MM.1S (cell line): ENCODE data around the gene TRPV2.

Source experiments
- DNase-seq: peaks from one replicate; pipeline ENCODE4 v3.0.0-alpha.2; 2015
- H2AFZ ChIP-seq: fragments of 300-600 bp; sonication (generic); 2 replicates; pipeline ENCODE4 v1.6.0; 2016; ENCODE audit warnings: antibody characterized with exemption, low read length
- H3F3A ChIP-seq: fragments of 300-600 bp; sonication (generic); 2 replicates; pipeline ENCODE4 v1.6.1; 2016; ENCODE audit warnings: mild to moderate bottlenecking, antibody characterized with exemption, low read length, moderate library complexity, mixed read lengths; ENCODE audit not compliant: insufficient read depth
- H3K27ac ChIP-seq: fragments of 300-600 bp; sonication (generic); 2 replicates; pipeline ENCODE4 v1.5.1; 2016; ENCODE audit warnings: mild to moderate bottlenecking, low read length
- H3K27me3 ChIP-seq: fragments of 300-600 bp; sonication (generic); replicated peaks from 2 replicates; pipeline ENCODE4 v1.6.0; 2016; ENCODE audit warnings: low read length; ENCODE audit not compliant: insufficient read depth
- H3K36me3 ChIP-seq: fragments of 300-600 bp; sonication (generic); replicated peaks from 2 replicates; pipeline ENCODE4 v1.6.1; 2016; ENCODE audit warnings: mild to moderate bottlenecking, low read length, mixed read lengths; ENCODE audit not compliant: insufficient read depth
- H3K4me1 ChIP-seq: fragments of 300-600 bp; sonication (generic); 2 replicates; pipeline ENCODE4 v1.6.1; 2016; ENCODE audit warnings: low read length, mixed read lengths
- H3K4me2 ChIP-seq: fragments of 300-600 bp; sonication (generic); 2 replicates; pipeline ENCODE4 v1.6.0; 2016; ENCODE audit warnings: low read depth, low read length
- H3K4me3 ChIP-seq: fragments of 300-600 bp; sonication (generic); 2 replicates; pipeline ENCODE4 v1.5.1; 2016; ENCODE audit warnings: low read length, mixed read lengths
- H3K79me2 ChIP-seq: fragments of 300-600 bp; sonication (generic); 2 replicates; pipeline ENCODE4 v1.6.1; 2016; ENCODE audit warnings: mixed run types, low read length, mixed read lengths
- H3K9ac ChIP-seq: fragments of 300-600 bp; sonication (generic); 2 replicates; pipeline ENCODE4 v1.6.1; 2016; ENCODE audit warnings: low read length, mixed read lengths
- H3K9me2 ChIP-seq: fragments of 300-600 bp; sonication (generic); replicated peaks from 2 replicates; pipeline ENCODE4 v1.6.1; 2016; ENCODE audit warnings: mild to moderate bottlenecking, low read length, mixed read lengths; ENCODE audit not compliant: insufficient read depth
- H3K9me3 ChIP-seq: fragments of 300-600 bp; sonication (generic); replicated peaks from 2 replicates; pipeline ENCODE4 v1.6.1; 2016; ENCODE audit warnings: mild to moderate bottlenecking, low read length, mixed read lengths; ENCODE audit not compliant: insufficient read depth
- H4K20me1 ChIP-seq: fragments of 300-600 bp; sonication (generic); 2 replicates; pipeline ENCODE4 v1.6.1; 2016; ENCODE audit warnings: mild to moderate bottlenecking, low read length, moderate library complexity, mixed read lengths; ENCODE audit not compliant: insufficient read depth
- CTCF ChIP-seq: fragments of 300-600 bp; sonication (generic); IDR thresholded peaks from 2 replicates; pipeline ENCODE4 v1.5.1; 2016; ENCODE audit warnings: antibody characterized with exemption, low read length, mixed read lengths
- EZH2 ChIP-seq: fragments of 300-600 bp; sonication (generic); optimal IDR thresholded peaks from 2 replicates; pipeline ENCODE3; 2017; ENCODE audit warnings: low read depth, mild to moderate bottlenecking, antibody characterized with exemption, low read length, mixed read lengths
- EZH2phosphoT487 ChIP-seq: fragments of 300-600 bp; sonication (generic); IDR thresholded peaks from 2 replicates; pipeline ENCODE4 v1.6.1; 2018; ENCODE audit warnings: antibody characterized with exemption, low read length

Gene TRPV2

GRCh38 chr17:16407911-16408588 is 7.3 kb upstream of the TRPV2 start:
- peak overlapping the region; percentile 50; the same call in 1 of the 2 replicates for H3K27ac ChIP-seq
- no peaks in the 10 kb centered on the region for H3K27me3 ChIP-seq
- no peaks in the 10 kb centered on the region for H3K4me1 ChIP-seq
- TF ChIP-seq EZH2phosphoT487 (no peak), CTCF (no peak), EZH2 (no peak)
- no peaks in the 10 kb centered on the region for H3K79me2 ChIP-seq
- no peaks in the 10 kb centered on the region for H4K20me1 ChIP-seq
- peaks cover 11% of the 10 kb centered on the region for H3F3A ChIP-seq
- H3K9me3 ChIP-seq, result no peaks in the 10 kb centered on the region
- H3K4me3 ChIP-seq, result no peak overlapping the region; the same call in 1 of the 2 replicates
- no peaks in the 10 kb centered on the region for H3K36me3 ChIP-seq
- no peak overlapping the region for H3K9ac ChIP-seq
- H2AFZ ChIP-seq, result peak overlapping the region; percentile 25; the same call in 1 of the 2 replicates
- peak; percentile 85 for DNase-seq
- H3K4me2 ChIP-seq, result peak overlapping the region; percentile 67
- no peaks in the 10 kb centered on the region for H3K9me2 ChIP-seq

GRCh38 chr17:16417399-16417798 is 2.0 kb downstream of the TRPV2 start:
- H3K9ac ChIP-seq, result no peak overlapping the region
- no peak overlapping the region for H2AFZ ChIP-seq
- H3K79me2 ChIP-seq, result peaks cover 15% of the 10 kb centered on the region

GRCh38 chr17:16417896-16418684 is 2.7 kb downstream of the TRPV2 start:
- no peak overlapping the region for H3K4me2 ChIP-seq
- no peaks in the 10 kb centered on the region for H3K4me1 ChIP-seq
- no peaks in the 10 kb centered on the region for H4K20me1 ChIP-seq
- H3K36me3 ChIP-seq, result no peaks in the 10 kb centered on the region
- no peak overlapping the region for H3K9ac ChIP-seq
- DNase-seq, result no peak
- H3K79me2 ChIP-seq, result peaks cover 15% of the 10 kb centered on the region
- H3F3A ChIP-seq, result no peaks in the 10 kb centered on the region
- H2AFZ ChIP-seq, result no peak overlapping the region
- TF ChIP-seq EZH2 (no peak), CTCF (no peak), EZH2phosphoT487 (no peak)
- H3K4me3 ChIP-seq, result no peak overlapping the region
- no peaks in the 10 kb centered on the region for H3K27me3 ChIP-seq
- H3K9me3 ChIP-seq, result no peaks in the 10 kb centered on the region
- no peaks in the 10 kb centered on the region for H3K9me2 ChIP-seq
- no peak overlapping the region for H3K27ac ChIP-seq

More at GRCh38 chr17:16417399-16417798, 2.0 kb downstream of the TRPV2 start:
- Histone ChIP-seq H3K9me3 (no peaks in the 10 kb centered on the region), H3K4me2 (no peak overlapping the region), H3K4me3 (no peak overlapping the region), H3F3A (no peaks in the 10 kb centered on the region), H3K4me1 (no peaks in the 10 kb centered on the region), H4K20me1 (no peaks in the 10 kb centered on the region), H3K9me2 (no peaks in the 10 kb centered on the region), H3K36me3 (no peaks in the 10 kb centered on the region), H3K27ac (no peak overlapping the region), H3K27me3 (no peaks in the 10 kb centered on the region)
- no peak for DNase-seq
- no peak for TF ChIP-seq EZH2
- TF ChIP-seq EZH2phosphoT487, result no peak
- TF ChIP-seq CTCF, result no peak
